K562 (cell line): ENCODE results near the gene LRP10. TPM values are rescaled to one million over a fixed set of nuclear protein-coding genes. Genes with fewer than 3 reads are reported as not detected.

Experiments used
- ARID3B ChIP-seq: fragments of 250-450 bp; sonication (Bioruptor Pico); IDR thresholded peaks from 2 replicates; pipeline ENCODE4 v1.4.0; 2020; ENCODE audit warnings: borderline replicate concordance
- CAMTA2 ChIP-seq: fragments of 250-450 bp; sonication (Bioruptor Pico); conservative IDR thresholded peaks from 2 replicates; pipeline ENCODE4 v1.5.1; 2022
- CHD7 ChIP-seq: fragments of 200-600 bp; sonication (generic); IDR thresholded peaks from one replicate; pipeline ENCODE4 v1.6.1; 2012; ENCODE audit warnings: mild to moderate bottlenecking, low read depth, low read length, inconsistent platforms
- FOXO4 ChIP-seq: fragments of 450-650 bp; formaldehyde crosslinking; IDR thresholded peaks from 2 replicates; pipeline ENCODE4 v1.4.0; 2020; ENCODE audit warnings: mild to moderate bottlenecking, moderate library complexity
- FOXP4 ChIP-seq: sonication (generic); formaldehyde crosslinking; IDR thresholded peaks from 2 replicates; pipeline ENCODE4 v1.8.0; 2022; ENCODE audit warnings: mild to moderate bottlenecking, missing genetic modification reagents, borderline replicate concordance
- GTF2A2 ChIP-seq: IDR thresholded peaks from 2 replicates; pipeline ENCODE4 v1.6.1; 2016; ENCODE audit warnings: mild to moderate bottlenecking, missing genetic modification characterization, missing compliant biosample characterization
- MXI1 ChIP-seq: IDR thresholded peaks from 2 replicates; pipeline ENCODE4 v1.6.1; 2011; ENCODE audit warnings: low read depth, mild to moderate bottlenecking, improper control_type of control experiment, low read length
- NFE2 ChIP-seq: IDR thresholded peaks from 2 replicates; pipeline ENCODE4 v1.6.1; 2014; ENCODE audit warnings: antibody characterized with exemption, low read depth
- PHB ChIP-seq: fragments of 250-450 bp; sonication (Bioruptor Pico); IDR thresholded peaks from 2 replicates; pipeline ENCODE4 v1.5.0; 2021
- TRIM28 ChIP-seq: fragments of 450-650 bp; IDR thresholded peaks from 2 replicates; pipeline ENCODE4 v1.6.1; 2017
- polyA plus RNA-seq, 8 experiments: library from polyadenylated mRNA; depleted of rRNA in 4 of 8; stranded (reverse) in 5 of 8; unstranded in 3 of 8; fragments of >200 nt; fragmentation: Nextera tagmentation in 2 of 8; fragmentation: Illumina TruSeq in 1 of 8; extraction: Ambion mirVana in 2 of 8; extraction: Trizol in 1 of 8; gene quantifications; 2 replicates each; pipeline versions ENCODE4 v1.2.1 to v1.2.3, GENCODE V29; 2011 to 2014; ENCODE audit warnings: inconsistent platforms in 1 of 8, missing spikeins in 1 of 8
- total RNA-seq, 7 experiments: library from RNA; depleted of rRNA in 6 of 7; stranded (reverse); fragments of >200 nt in 6 of 7; fragmentation: Illumina TruSeq in 2 of 7; extraction: Trizol in 2 of 7; gene quantifications; 2 replicates each; pipeline versions ENCODE4 v1.2.1 to v1.2.3, GENCODE V29; 2011 to 2021; ENCODE audit warnings: low replicate concordance in 1 of 7

The LRP10 gene
- total and polyA plus RNA-seq, 9 of the 15 experiments (the other 6 are each of a cell fraction or from before 2014, with no cell fraction given): 1.3 to 45.5 (median 10.9) TPM

- TF ChIP-seq MXI1 (no peak), CAMTA2 (no peak), ARID3B (no peak), TRIM28 (no peak), FOXP4 (CRISPR knock-in tag) (no peak), GTF2A2 (tag) (no peak), NFE2 (no peak), CHD7 (no peak), FOXO4 (CRISPR knock-in tag) (no peak), PHB (CRISPR knock-in tag) (no peak)
Observed at GRCh38 chr14:22918804-22919600, 47.5 kb downstream of the LRP10 start, which contains the start of gene RBM23 (continued).
